Vagina (tissue), 2 donors: ENCODE data around the gene ABCA5.

Source experiments
- POLR2A ChIP-seq, 2 donors: fragments of 450-650 bp; IDR thresholded peaks; one replicate each; pipeline ENCODE4 v1.6.1; 2017; ENCODE audit warnings: antibody characterized with exemption in 2 of 2, mild to moderate bottlenecking in 2 of 2, moderate library complexity in 2 of 2
- POLR2AphosphoS5 ChIP-seq, 2 donors: sonication (generic); formaldehyde crosslinking; IDR thresholded peaks; one replicate each; pipeline ENCODE4 v1.9.0; 2017; ENCODE audit warnings: antibody characterized with exemption in 2 of 2, mild to moderate bottlenecking in 2 of 2, low read depth in 1 of 2; ENCODE audit not compliant: insufficient read depth in 1 of 2
- TF ChIP-seq, protein P1 (sequence below), 3 experiments: fragments of 450-650 bp in 2 of 3; fragments of 200-600 bp in 1 of 3; sonication (generic) in 1 of 3; IDR thresholded peaks; one replicate each; pipeline ENCODE4 v1.5.1; 2017 to 2019; ENCODE audit warnings: antibody characterized with exemption in 3 of 3, mild to moderate bottlenecking in 2 of 3, moderate library complexity in 2 of 3

DNA sequence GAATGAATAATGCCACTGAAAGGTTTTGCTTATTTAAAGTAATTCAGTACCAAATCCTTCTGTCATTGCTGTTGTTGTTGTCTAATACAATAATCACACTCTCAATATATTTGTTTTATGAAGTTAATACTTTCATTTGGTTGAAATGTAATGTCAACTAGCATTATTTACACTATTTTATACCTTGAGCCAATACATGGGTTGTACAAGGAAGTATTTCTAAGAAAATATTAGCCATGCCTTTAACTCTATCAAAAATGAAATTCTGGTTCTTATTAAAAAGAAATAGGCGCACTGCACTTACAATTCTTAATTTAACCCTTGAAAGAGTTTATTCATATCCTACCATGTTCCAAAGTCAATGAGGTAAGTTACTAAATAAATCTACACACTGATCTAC, 80.7 kb downstream of the ABCA5 start:
- TF ChIP-seq POLR2A (IDR thresholded peaks at IDR 0.05), result no peak
- TF ChIP-seq, protein P1, sequence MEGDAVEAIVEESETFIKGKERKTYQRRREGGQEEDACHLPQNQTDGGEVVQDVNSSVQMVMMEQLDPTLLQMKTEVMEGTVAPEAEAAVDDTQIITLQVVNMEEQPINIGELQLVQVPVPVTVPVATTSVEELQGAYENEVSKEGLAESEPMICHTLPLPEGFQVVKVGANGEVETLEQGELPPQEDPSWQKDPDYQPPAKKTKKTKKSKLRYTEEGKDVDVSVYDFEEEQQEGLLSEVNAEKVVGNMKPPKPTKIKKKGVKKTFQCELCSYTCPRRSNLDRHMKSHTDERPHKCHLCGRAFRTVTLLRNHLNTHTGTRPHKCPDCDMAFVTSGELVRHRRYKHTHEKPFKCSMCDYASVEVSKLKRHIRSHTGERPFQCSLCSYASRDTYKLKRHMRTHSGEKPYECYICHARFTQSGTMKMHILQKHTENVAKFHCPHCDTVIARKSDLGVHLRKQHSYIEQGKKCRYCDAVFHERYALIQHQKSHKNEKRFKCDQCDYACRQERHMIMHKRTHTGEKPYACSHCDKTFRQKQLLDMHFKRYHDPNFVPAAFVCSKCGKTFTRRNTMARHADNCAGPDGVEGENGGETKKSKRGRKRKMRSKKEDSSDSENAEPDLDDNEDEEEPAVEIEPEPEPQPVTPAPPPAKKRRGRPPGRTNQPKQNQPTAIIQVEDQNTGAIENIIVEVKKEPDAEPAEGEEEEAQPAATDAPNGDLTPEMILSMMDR (IDR thresholded peaks at IDR 0.05), result no peak
- TF ChIP-seq POLR2AphosphoS5 (IDR thresholded peaks at IDR 0.05; ENCODE audit: insufficient read depth in 1 of 2, low read depth in 1 of 2), result no peak
